DMS53 treated with DMSO at 0.1 percent for 48 hours (cell line): Measurements from ENCODE around the gene BBS4.
"Not testable (repeated sequence)": the region's sequence is repeated elsewhere in the genome, so short reads cannot be mapped to it uniquely, and the experiment has no call there.

Source experiments
- DNase-seq: peaks from one replicate; lab custom pipeline; 2025; ENCODE audit not compliant: unreplicated experiment; lab: John Stamatoyannopoulos, UW

The BBS4 gene

DNA sequence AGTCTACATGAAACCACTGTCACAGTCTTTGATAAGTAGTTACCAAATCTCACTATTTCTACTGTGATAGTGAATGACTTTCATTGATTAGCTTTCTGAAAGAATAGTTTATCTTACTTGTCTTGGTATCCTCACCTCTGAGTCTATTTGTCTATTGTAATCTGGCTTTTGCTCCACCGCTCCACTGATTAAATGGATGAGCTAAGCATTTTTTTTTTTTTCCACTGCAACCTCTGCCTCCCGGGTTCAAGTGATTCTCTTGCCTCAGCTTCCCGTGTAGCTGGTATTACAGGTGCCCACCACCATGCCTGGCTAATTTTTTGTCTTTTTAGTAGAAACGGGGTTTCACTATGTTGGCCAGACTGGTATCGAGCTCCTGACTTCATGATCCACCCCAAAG, 12.9 kb downstream of the BBS4 start:
- no peak for DNase-seq

DNA sequence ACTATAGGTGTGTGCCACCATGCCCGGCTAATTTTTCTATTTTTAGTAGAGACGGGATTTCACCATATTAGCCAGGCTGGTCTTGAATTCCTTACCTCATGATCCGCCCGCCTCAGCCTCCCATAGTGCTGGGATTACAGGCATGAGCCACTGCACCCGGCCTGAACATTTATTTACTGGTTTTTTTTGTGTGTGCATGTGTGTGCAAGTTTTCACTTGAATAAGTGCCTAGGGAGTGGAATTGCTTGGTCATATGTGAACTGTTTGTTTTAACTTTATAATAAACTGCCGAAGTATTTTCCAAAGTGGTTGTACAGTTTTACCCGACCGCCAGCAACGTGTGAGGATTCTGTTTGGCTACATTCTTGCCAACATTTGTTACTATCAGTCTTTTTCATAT, 14.1 kb downstream of the BBS4 start:
- no peak for DNase-seq

DNA sequence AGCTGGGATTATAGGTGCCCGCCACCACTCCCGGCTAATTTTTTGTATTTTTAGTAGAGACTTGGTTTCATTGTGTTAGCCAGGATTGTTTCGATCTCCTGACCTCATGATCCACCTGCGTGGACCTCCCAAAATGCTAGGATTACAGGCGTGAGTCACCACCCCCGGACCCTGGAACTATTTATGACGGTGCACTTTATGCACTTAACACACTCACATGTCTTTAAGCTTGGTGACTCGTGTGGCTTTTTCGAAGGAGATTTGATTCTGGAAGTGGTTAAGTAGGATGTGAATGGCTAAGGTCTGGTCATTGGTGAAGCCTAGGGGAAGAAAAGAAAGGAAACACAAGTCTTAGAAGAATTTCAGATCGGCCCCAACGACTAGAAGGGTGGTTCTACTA, 20.3 kb downstream of the BBS4 start:
- DNase-seq, result no peak

DNA sequence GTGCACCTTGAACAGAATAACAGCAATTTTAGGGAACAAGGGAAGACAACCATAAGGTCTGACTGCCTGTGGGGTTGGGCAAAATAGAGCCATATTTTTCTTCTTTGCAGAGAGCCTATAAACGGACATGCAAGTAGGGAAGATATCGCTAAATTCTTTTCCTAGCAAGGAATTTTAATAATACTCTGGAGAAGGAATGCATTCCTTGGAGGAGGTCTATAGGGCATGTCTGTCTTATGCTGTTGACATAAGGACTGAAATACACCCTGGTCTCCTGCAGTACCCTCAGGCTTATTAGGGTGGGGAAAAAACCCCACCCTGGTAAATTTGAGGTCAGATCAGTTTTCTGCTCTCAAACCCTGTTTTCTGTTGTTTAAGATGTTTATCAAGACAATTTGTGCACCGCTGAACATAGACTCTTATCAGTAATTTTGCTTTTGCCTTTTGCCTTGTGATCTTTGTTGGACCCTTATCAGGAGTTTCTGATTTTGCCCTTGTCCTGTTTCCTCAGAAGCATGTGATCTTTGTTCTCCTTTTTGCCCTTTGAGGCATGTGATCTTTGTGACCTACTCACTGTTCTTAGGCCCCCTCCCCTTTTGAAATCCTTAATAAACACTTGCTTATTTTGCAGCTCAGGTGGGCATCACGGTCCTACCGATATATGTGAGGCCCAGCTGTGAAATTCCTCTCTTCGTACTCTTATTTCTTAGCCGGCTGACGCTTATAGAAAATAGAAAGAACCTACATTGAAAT, 22.7 kb downstream of the BBS4 start:
- DNase-seq, result not testable (repeated sequence)

DNA sequence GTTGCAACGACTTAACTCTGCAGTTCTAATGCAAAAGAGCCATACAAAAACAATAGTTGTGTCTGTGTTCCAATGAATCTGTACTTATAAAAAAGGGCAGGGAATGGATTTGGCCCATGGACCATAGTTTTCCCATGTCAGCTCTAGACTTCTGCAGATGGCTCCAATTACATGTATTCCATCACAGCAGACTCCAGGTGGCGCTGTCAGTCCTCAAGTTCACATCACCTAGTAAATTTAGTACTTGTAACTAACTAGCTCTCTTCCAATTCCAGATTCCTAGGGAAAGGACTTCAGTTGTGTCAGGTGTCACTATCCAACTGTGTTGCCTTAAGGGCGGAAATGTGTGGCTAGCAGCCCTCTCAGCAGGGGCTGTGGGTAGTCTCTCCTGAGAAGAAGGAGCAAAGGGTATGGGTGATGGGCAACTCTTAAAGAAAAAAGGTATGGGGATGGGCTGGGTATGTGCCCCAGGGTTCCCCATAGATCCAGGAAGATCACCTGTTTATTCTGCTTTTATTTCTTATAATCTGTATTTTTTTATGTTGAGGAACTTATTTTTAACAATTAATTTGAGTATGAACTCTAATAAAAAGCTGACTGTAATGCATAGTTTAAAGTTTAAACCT, 36.2 kb downstream of the BBS4 start:
- DNase-seq, result peak; percentile 59

DNA sequence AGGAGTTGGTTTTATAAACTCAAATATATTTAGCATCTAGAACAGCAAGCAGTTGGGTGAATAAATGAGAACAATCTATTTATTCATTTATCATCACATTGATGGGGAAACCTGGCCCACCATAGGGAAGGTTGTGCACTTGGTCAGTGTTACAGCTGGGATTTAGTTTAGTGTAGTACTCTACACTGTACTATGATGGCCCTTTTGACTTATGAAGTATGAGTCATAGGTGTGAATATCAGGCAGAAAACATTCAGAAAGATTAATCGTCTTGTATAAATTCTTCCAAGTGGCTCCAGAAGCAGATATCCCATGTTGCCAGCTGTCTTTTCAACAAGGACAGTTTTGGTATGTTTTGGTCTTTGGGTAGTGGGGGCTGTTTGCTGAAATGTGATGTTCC, 38.0 kb downstream of the BBS4 start:
- no peak for DNase-seq

DNA sequence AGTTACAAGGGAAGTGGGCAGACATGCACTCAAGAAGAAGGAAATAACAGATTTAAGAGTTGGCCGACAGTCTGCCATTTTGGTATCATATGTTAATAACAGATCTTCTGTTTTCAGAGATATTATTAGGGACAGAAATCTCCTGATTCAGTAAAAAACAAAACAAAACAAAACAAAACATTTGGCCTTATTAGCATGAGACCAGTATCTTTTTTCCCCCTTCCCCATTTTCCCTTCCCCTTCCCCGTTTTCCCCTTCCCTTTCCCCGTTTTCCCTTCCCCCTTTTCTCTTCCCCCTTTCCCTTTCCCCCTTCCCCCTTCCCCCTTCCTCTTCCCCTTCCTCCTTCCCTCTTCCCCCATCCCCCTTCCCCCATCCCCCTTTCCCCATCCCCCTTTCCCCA, 39.4 kb downstream of the BBS4 start:
- no peak for DNase-seq

DNA sequence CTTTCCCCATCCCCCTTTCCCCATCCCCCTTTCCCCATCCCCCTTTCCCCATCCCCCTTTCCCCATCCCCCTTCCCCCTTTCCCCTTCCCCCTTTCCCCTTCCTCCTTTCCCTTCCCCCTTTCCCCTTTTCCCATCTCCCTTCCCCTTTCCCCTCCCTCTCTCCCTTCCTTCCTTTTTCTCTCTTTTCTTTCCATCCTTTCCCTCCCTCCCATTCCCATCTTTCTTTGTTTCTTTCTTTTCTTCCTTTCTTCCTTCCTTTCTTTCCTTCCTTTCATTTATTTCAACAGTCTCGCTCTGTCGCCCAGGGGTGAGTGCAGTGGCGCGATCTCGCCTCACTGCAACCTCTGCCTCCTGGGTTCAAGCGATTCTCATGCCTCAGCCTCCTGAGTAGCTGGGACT, 39.8 kb downstream of the BBS4 start:
- not testable (repeated sequence) for DNase-seq

DNA sequence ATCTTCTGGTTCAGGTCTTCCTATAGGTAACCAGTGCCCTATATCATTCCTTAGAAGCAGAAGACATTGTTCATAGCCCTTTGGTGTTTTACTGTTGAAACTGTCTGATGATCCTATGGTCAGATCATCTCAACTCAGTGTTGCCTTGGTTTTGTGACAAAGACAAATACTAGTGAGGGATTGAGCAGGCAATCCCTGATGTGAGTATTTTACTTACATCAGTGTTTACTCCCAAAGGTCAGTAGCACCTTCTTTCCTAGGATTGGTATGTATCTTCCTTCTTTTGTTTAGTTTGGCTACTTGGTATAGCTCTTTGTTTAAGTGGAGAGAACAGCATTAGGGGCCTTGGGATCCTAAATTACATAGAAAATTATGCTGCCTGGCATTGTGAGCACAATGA, 41.1 kb downstream of the BBS4 start:
- DNase-seq, result no peak

DNA sequence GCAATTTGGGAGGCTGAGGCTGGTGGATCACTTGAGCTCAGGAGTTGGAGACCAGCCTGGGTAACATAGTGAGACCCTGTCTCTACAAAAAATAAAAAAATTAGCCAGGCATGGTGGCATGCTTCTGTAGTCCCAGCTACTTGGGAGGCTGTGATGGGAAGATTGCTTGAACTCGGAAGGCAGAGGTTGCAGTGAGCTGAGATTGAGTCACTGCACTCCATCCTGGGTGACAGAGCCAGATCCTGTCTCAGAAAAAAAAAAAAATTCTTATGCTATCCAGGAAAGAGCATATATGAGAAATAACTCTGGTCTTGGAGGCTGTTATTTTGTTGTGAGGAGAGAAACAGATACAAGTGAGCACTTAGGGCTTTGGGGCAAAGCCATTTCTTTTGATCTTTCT, 42.2 kb downstream of the BBS4 start:
- not testable (repeated sequence) for DNase-seq

DNA sequence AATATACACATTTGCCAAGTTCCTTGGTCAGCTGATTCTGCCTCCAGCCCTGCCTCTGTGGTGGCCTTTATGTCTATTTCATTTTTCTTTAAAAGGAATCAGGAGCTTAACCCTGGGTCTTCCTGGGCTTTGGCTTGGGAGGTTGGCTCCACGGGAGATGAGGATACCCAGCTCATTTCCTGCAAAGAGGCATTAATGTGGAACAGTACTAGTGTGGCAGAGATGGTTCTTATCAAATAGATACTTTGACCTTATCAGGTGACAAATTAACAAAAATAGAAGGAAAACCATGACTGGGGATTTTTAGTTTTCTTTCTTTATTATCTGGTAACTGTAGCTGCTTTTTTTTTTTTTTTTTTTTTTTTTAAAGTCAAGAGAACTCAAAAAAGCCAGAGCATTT, 42.8 kb downstream of the BBS4 start:
- DNase-seq, result no peak

DNA sequence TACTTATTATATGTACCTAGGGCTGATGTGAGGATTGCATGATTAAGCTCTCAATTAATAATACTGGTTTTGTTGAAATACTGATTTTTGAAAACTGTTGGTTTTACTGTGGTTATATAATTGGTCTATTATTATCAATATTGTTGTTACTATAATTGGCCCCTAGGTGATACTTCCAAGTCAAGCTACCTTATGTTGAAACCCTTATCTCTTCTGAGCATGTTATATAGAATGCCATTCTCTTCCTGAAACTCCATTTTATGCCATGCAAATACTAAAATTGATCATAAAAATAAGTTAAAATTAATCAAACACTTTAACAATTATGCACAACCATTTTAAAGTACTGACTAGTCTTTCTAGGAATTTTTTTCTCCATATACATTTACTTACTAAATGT, 46.1 kb downstream of the BBS4 start:
- no peak for DNase-seq

DNA sequence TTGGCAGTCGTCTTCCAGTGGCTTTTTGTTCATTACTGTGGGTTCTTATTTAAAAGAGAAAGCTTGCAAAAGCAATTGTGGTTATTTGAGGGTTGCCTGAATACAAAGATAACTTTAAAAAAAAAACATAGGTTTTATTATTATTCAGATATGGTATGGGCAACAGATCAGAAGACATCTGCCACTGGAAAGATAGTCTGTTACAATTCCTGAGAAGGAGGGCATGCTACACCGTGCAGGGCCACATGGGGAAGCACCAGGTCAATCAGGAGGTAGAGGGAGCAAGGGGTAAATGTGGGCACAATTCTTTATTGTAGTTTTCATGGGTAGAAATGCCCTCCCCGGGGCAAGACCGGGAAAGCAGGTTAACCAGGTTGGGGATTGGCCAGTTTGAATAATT, 46.5 kb downstream of the BBS4 start:
- DNase-seq, result no peak

DNA sequence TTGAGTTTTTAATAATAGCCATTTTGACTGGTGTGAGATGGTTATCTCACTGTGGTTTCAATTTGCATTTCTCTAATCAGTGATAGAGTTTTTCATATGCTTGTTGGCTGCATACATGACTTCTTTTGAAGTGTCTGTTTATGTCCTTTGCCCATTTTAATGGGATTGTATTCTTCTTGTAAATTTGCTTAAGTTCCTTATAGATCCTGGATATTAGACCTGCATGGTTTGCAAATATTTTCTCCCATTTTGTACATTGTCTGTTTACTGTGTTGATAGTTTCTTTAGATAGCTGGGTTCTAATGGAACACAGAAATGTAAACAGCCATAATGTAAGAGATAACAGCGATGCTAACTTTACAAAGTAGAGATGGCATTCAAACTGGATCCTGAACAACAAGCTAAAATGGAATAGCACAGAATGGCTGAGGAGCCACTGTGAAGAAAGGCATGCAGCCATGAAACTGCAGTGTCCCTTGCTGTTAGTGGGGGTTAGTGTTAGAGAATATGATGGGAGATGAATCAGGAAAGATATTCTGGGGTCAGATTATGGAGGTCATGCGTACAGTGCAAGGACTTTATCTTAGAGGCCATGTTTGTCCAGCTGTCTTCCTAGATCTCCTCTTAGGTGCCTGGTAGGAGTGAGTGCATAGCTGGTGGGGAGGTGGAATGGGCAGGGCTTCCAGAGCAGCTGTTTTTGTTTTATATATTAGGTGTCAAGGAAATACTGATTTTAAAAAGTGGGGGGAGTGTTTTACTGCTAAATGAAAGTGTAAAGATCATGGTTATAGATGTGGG, 48.1 kb downstream of the BBS4 start:
- DNase-seq, result no peak

DNA sequence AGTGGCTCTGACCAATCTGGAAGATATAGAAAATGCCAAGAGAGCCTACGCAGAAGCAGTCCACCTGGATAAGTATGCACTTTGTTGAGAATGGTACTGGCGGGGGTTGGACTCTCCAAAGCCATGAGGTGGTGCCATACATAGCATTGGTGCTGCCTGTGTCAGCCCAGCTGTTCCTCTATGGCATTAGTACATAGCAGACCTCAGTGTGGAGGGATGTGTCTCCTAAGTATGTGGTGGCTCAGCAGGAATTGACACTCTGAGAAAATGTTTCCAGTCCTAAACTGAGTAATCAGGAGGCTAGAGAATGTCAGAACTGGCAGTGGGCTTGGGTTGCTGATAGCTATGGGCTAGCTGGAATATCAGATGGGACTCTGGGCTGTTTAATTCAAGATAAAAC, 49.1 kb downstream of the BBS4 start:
- DNase-seq, result no peak

DNA sequence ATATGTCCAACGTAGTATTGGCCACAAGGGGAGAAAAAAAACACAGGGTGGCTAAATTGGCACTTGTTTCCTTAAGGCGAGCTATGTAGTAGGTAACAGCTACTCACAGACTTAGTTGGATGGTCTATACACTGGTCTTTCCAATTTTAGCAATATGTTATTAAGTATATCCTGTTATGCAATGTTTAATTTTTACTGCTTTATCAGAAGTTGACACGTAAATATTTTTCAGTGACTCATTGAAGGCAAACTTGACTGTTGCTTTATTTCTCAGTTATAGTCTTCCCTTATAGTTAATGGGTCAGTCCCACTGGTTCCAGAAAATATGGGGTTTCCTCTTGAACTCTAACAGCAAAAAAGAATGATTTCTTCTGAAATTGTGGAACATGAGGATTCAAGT, 51.1 kb downstream of the BBS4 start:
- no peak for DNase-seq

DNA sequence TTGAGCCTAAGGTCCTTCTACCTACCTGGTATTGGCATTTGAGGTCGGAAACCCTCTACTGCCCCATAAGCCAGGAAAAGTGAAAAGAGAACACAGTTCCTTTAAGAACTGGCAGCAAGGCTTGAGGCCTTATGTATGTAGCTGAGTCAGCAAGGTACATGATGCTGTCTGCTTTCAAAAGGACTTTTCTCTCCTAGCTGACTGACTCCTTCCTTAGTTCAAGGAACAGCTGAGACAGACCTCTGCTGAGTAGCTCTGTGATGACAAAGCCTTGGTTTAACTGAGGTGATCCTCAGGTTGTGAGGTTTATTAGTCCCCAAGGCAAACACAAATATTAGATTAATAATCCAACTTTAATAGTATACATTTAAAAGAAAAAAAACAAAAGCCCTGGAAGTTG, 51.7 kb downstream of the BBS4 start:
- no peak for DNase-seq

DNA sequence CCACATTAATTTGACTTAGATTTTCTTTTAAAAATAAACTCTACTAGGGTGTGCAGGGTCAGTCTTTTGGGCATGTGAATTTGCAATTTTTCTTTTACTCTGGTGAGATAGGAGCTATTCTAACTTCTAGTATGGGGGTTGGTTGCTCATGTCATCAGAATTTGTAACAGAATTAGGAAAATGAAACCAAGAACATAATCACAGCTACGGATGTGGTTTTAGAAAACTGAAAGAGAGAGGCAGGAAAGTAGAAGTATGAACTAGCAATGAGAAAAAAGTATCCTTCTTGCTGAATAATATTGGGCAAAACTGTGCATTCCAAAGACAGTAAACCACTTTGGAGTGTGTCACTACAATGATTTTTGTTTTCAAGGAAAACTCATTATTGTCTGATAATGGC, 54.2 kb downstream of the BBS4 start:
- DNase-seq, result no peak

DNA sequence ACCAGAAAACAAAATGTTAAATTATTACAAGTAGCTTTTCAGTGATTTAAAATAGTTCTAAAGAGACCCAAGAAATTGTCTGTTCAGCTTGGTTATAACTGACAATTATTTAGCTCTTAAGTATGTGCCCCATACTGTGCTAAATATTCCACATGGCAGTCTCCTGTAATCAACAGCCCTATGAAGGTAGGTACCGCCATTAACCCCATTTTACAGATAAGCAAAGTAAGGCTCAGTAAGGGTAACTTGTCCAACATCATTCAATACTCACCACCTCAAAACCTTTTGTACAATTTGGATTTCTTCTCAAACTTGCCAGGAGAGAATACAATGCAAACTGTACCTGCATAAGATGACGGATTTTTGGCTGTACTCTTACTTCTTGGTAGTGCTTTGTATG, 63.7 kb downstream of the BBS4 start:
- no peak for DNase-seq

DNA sequence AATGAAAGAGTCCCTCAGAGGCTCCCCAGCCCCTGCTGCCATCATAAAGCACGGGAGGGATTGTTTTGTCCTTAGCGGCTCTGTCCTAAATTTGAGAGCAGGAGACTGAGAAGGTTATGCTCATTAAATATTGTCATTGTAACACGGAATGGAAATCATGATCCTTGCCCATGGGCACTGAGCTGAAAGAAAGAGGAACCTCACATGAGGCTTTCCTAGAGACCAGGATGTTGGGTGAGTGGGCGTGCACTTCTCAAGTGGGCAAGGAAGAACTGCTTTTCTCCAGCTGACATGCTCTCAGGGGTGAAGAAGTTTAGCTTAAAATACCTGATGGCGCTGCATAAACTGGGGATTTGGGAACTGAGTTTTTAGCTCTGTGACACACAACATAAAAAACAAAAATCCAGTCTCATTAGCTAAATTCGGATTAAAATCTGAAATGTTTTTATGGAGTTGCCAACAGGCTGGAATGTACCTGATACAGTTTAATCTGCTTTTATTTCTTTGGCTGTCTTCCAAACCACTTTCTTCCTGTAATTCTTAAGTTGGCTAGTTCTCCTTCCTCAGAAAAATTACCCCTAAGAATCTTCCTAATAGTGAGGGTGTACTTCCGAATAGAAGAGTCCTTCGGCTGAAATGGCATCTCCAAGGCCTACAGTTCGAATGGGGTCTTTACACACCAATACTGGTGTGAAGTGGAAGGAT, 65.9 kb downstream of the BBS4 start:
- DNase-seq, result no peak

DNA sequence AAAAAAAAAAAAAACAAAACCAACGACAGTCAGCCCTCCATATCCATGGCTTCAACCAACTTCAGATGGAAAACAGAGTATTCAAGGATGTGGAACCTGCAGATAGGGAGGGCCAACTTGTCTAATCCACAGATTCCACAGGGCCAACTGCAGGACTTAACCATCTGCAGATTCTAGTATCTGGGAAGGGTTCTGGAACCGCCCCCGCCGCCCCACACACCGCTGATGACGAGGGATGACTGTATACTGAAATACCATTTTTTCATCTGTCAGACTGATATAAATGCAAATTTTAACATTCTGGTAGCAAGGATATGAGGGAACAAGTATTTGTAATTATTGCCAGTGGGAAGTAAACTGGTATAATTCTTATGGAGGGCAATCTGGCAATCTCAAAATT, 68.1 kb downstream of the BBS4 start:
- DNase-seq, result no peak

DNA sequence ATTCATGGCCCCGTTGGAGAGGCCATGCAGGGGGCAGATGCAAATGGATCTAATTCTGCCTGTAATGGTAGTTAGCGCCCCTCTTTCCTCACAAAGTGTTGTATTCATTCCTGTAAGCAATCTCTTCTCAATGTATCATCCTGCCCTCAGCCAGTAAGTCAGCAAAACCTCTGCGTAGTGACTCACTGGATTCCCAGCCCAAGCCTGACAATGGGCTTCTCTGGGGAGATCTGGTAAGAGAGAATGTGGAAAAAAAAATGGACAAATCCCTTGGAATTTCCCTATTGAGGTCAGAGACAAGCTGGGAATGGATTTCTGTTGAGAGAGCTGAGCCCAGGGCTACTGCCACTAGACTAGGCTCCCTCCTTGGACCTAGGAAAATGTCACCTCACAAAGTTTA, 72.2 kb downstream of the BBS4 start:
- no peak for DNase-seq
